Astrocyte (in vitro differentiated cells and primary cell): Measurements from ENCODE around the gene ZBTB34. TPM values are rescaled to one million over a fixed set of nuclear protein-coding genes. Genes with fewer than 3 reads are reported as not detected.

ENCODE experiments used
- DNase-seq: peaks from one replicate; pipeline ENCODE4 v3.0.0-alpha.2; 2010; ENCODE audit warnings: low read depth
- FAIRE-seq: peaks from 2 replicates; lab custom pipeline; 2011; peaks lifted over from hg19 to GRCh38; lab: Jason Lieb, UNC
- H2AFZ ChIP-seq: 2 replicates; pipeline ENCODE4 v1.6.0; 2012; ENCODE audit warnings: low read depth, low read length, inconsistent platforms
- H3K27ac ChIP-seq: 2 replicates; pipeline ENCODE4 v1.5.1; 2011; ENCODE audit warnings: low read depth, low read length, inconsistent platforms
- H3K27me3 ChIP-seq: 2 replicates; pipeline ENCODE4 v1.6.0; 2011; ENCODE audit warnings: low read length, inconsistent platforms; ENCODE audit not compliant: insufficient read depth
- H3K36me3 ChIP-seq: 2 replicates; pipeline ENCODE4 v1.5.1; 2011; ENCODE audit warnings: low read length, inconsistent platforms; ENCODE audit not compliant: insufficient read depth
- H3K4me1 ChIP-seq: 2 replicates; pipeline ENCODE4 v1.5.1; 2011; ENCODE audit warnings: low read length, inconsistent platforms; ENCODE audit not compliant: insufficient read depth
- H3K4me2 ChIP-seq: 2 replicates; pipeline ENCODE4 v1.6.0; 2012; ENCODE audit warnings: low read length, inconsistent platforms
- H3K4me3 ChIP-seq: 2 replicates; pipeline ENCODE4 v1.5.1; 2011; ENCODE audit warnings: low read depth, mild to moderate bottlenecking, low read length, inconsistent platforms; ENCODE audit not compliant: insufficient read depth
- H3K79me2 ChIP-seq: 2 replicates; pipeline ENCODE4 v1.6.0; 2012; ENCODE audit warnings: mild to moderate bottlenecking, low read length, inconsistent platforms; ENCODE audit not compliant: insufficient read depth
- H3K9ac ChIP-seq: 2 replicates; pipeline ENCODE4 v1.6.0; 2012; ENCODE audit warnings: mild to moderate bottlenecking, low read length, inconsistent platforms
- H3K9me3 ChIP-seq: 2 replicates; pipeline ENCODE4 v1.5.1; 2012; ENCODE audit warnings: low read depth, mild to moderate bottlenecking, low read length, inconsistent platforms; ENCODE audit not compliant: insufficient read depth
- H4K20me1 ChIP-seq: 2 replicates; pipeline ENCODE4 v1.6.0; 2012; ENCODE audit warnings: low read length, inconsistent platforms; ENCODE audit not compliant: insufficient read depth
- H3K27ac Mint-ChIP-seq: one replicate; pipeline ENCODE4 v1.8.0; 2021; ENCODE audit warnings: mild to moderate bottlenecking, mixed read lengths; ENCODE audit not compliant: unreplicated experiment
- H3K27me3 Mint-ChIP-seq: one replicate; pipeline ENCODE4 v1.8.0; 2021; ENCODE audit warnings: low read depth, mixed read lengths; ENCODE audit not compliant: unreplicated experiment
- H3K36me3 Mint-ChIP-seq: one replicate; pipeline ENCODE4 v1.8.0; 2021; ENCODE audit warnings: low read depth, mixed read lengths; ENCODE audit not compliant: unreplicated experiment
- H3K4me1 Mint-ChIP-seq: one replicate; pipeline ENCODE4 v1.8.0; 2021; ENCODE audit warnings: low read depth, mixed read lengths; ENCODE audit not compliant: unreplicated experiment
- H3K4me3 Mint-ChIP-seq: one replicate; pipeline ENCODE4 v1.8.0; 2021; ENCODE audit warnings: mild to moderate bottlenecking, moderate library complexity, mixed read lengths; ENCODE audit not compliant: unreplicated experiment
- H3K9me3 Mint-ChIP-seq: one replicate; pipeline ENCODE4 v1.8.0; 2021; ENCODE audit warnings: mild to moderate bottlenecking, mixed read lengths; ENCODE audit not compliant: unreplicated experiment
- EZH2 ChIP-seq: IDR thresholded peaks from 2 replicates; pipeline ENCODE4 v1.6.1; 2012; ENCODE audit warnings: mild to moderate bottlenecking, low read length, inconsistent platforms; ENCODE audit not compliant: insufficient read depth
- total RNA-seq: library from RNA; stranded (reverse); gene quantifications from 2 replicates; pipeline ENCODE4 v1.2.1, GENCODE V29; 2021
- TF ChIP-seq, protein P1 (sequence below): IDR thresholded peaks from 2 replicates; pipeline ENCODE4 v1.5.1; 2011; ENCODE audit warnings: low read depth, mild to moderate bottlenecking, inconsistent platforms, low read length, moderate library complexity; ENCODE audit not compliant: insufficient read depth

The ZBTB34 gene
- total RNA-seq, 1 donor from 2014 or later = 14.7 TPM

DNA sequence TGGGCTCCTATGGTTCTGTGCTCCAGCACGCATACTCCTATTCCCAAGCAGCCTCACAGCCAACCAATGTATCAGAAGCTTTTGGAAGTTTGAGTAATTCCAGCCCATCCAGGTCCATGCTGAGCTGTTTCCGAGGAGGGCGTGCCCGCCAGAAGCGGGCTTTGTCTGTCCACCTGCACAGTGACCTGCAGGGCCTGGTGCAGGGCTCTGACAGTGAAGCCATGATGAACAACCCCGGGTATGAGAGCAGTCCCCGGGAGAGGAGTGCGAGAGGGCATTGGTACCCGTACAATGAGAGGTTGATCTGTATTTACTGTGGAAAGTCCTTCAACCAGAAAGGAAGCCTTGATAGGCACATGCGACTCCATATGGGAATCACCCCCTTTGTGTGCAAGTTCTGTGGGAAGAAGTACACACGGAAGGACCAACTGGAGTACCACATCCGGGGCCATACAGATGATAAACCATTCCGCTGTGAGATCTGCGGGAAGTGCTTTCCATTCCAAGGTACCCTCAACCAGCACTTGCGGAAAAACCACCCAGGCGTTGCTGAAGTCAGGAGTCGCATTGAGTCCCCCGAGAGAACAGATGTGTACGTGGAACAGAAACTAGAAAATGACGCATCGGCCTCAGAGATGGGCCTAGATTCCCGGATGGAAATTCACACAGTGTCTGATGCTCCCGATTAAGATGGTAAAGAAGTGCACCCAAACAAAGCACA is 19.9 kb downstream of the ZBTB34 start:
- FAIRE-seq (no peak), DNase-seq (no peak)
- Mint-ChIP-seq H3K27ac (no peak overlapping the region), H3K9me3 (peaks cover 2% of the 10 kb centered on the region), H3K27me3 (no peaks in the 10 kb centered on the region), H3K4me1 (peaks cover 5% of the 10 kb centered on the region), H3K4me3 (no peak overlapping the region), H3K36me3 (peaks cover 23% of the 10 kb centered on the region)
- Histone ChIP-seq H4K20me1 (peaks cover 70% of the 10 kb centered on the region), H3K9me3 (no peaks in the 10 kb centered on the region), H3K79me2 (peaks cover 28% of the 10 kb centered on the region), H3K4me1 (no peaks in the 10 kb centered on the region), H3K36me3 (peaks cover 15% of the 10 kb centered on the region), H3K27me3 (no peaks in the 10 kb centered on the region), H3K4me3 (no peak overlapping the region), H3K9ac (no peak overlapping the region), H2AFZ (no peak overlapping the region), H3K27ac (no peak overlapping the region), H3K4me2 (no peak overlapping the region)
- TF ChIP-seq EZH2 = no peak
- TF ChIP-seq, protein P1, sequence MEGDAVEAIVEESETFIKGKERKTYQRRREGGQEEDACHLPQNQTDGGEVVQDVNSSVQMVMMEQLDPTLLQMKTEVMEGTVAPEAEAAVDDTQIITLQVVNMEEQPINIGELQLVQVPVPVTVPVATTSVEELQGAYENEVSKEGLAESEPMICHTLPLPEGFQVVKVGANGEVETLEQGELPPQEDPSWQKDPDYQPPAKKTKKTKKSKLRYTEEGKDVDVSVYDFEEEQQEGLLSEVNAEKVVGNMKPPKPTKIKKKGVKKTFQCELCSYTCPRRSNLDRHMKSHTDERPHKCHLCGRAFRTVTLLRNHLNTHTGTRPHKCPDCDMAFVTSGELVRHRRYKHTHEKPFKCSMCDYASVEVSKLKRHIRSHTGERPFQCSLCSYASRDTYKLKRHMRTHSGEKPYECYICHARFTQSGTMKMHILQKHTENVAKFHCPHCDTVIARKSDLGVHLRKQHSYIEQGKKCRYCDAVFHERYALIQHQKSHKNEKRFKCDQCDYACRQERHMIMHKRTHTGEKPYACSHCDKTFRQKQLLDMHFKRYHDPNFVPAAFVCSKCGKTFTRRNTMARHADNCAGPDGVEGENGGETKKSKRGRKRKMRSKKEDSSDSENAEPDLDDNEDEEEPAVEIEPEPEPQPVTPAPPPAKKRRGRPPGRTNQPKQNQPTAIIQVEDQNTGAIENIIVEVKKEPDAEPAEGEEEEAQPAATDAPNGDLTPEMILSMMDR = no peak

GRCh38 chr9:126880947-126881332 is 20.5 kb downstream of the ZBTB34 start:
- peaks cover 2% of the 10 kb centered on the region for H3K9me3 Mint-ChIP-seq
- no peak for TF ChIP-seq EZH2
- TF ChIP-seq, protein P1 = no peak
- Histone ChIP-seq H3K27me3 (no peaks in the 10 kb centered on the region), H3K36me3 (peaks cover 15% of the 10 kb centered on the region), H3K79me2 (peaks cover 28% of the 10 kb centered on the region), H3K4me3 (no peak overlapping the region), H2AFZ (no peak overlapping the region), H3K9ac (no peak overlapping the region), H3K4me2 (no peak overlapping the region), H3K9me3 (no peaks in the 10 kb centered on the region), H3K27ac (no peak overlapping the region), H4K20me1 (peaks cover 65% of the 10 kb centered on the region), H3K4me1 (no peaks in the 10 kb centered on the region)
- FAIRE-seq (no peak), DNase-seq (no peak)
- H3K36me3 Mint-ChIP-seq = peaks cover 25% of the 10 kb centered on the region
- H3K27ac Mint-ChIP-seq = no peak overlapping the region
- peaks cover 2% of the 10 kb centered on the region for H3K4me1 Mint-ChIP-seq
- no peaks in the 10 kb centered on the region for H3K27me3 Mint-ChIP-seq
- no peak overlapping the region for H3K4me3 Mint-ChIP-seq

GRCh38 chr9:126882746-126883145 is 22.3 kb downstream of the ZBTB34 start:
- Histone ChIP-seq H3K36me3 (peaks cover 15% of the 10 kb centered on the region), H3K9ac (no peak overlapping the region), H3K27ac (no peak overlapping the region), H3K4me2 (no peak overlapping the region), H3K79me2 (peaks cover 14% of the 10 kb centered on the region), H4K20me1 (peaks cover 61% of the 10 kb centered on the region), H3K4me1 (no peaks in the 10 kb centered on the region), H3K9me3 (no peaks in the 10 kb centered on the region), H3K4me3 (no peak overlapping the region), H2AFZ (no peak overlapping the region), H3K27me3 (no peaks in the 10 kb centered on the region)
- Mint-ChIP-seq H3K9me3 (peaks cover 2% of the 10 kb centered on the region), H3K4me3 (no peak overlapping the region), H3K27ac (no peak overlapping the region), H3K27me3 (no peaks in the 10 kb centered on the region), H3K4me1 (no peaks in the 10 kb centered on the region), H3K36me3 (peaks cover 29% of the 10 kb centered on the region)
- FAIRE-seq (no peak), DNase-seq (no peak)
- no peak for TF ChIP-seq EZH2
- TF ChIP-seq, protein P1 = no peak
